Ishikawa (cell line): ENCODE results near the gene PRICKLE4.

Experiments
- CEBPB ChIP-seq: IDR thresholded peaks from 2 replicates; pipeline ENCODE4 v1.6.1; 2012
- CREB1 ChIP-seq: IDR thresholded peaks from 2 replicates; pipeline ENCODE4 v1.6.1; 2012; ENCODE audit warnings: low read depth
- EGR1 ChIP-seq: IDR thresholded peaks from 2 replicates; pipeline ENCODE4 v1.6.1; 2012
- EP300 ChIP-seq: IDR thresholded peaks from 2 replicates; pipeline ENCODE4 v1.6.1; 2012; ENCODE audit warnings: borderline replicate concordance
- FOXM1 ChIP-seq: IDR thresholded peaks from 2 replicates; pipeline ENCODE4 v1.6.1; 2012; ENCODE audit warnings: low read depth, borderline replicate concordance
- MAX ChIP-seq: IDR thresholded peaks from 2 replicates; pipeline ENCODE4 v1.6.1; 2012
- RAD21 ChIP-seq: IDR thresholded peaks from 2 replicates; pipeline ENCODE4 v1.6.1; 2012; ENCODE audit warnings: low read depth
- REST ChIP-seq: IDR thresholded peaks from 2 replicates; pipeline ENCODE4 v1.6.1; 2012; ENCODE audit warnings: low read depth, mild to moderate bottlenecking
- TAF1 ChIP-seq: IDR thresholded peaks from 2 replicates; pipeline ENCODE4 v1.6.1; 2012; ENCODE audit warnings: low read depth, mild to moderate bottlenecking
- YY1 ChIP-seq: IDR thresholded peaks from 2 replicates; pipeline ENCODE4 v1.6.1; 2012; ENCODE audit warnings: low read depth
- ZBTB7A ChIP-seq: IDR thresholded peaks from 2 replicates; pipeline ENCODE4 v1.6.1; 2012; ENCODE audit warnings: low read depth

DNA sequence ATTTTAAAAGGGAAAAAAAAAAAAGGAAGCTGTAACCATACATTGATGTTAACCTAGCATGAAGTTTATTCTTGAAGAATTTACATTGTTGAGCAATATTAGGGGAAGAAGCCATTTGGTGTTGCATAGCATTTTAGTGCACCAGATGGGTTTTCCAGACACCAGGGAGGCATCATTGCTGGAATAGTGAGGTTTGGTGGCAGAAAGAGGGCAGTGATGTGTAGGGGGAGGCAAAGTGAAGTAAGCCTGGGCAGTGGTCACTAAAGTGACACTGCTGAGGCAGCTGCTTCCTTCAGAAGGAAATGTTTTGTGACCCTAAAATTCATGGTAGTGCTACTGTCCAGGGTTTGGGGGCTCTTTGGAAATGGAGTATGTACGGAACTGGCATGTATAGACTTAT, 9.5 kb downstream of the PRICKLE4 start:
- TF ChIP-seq MAX (no peak), ZBTB7A (no peak), RAD21 (no peak), EP300 (no peak), CEBPB (no peak), REST (no peak), TAF1 (no peak), YY1 (no peak), EGR1 (no peak), FOXM1 (no peak), CREB1 (no peak)
